Body of pancreas (tissue), 4 donors: ENCODE measurements around the gene OLFML1. TPM values are rescaled to one million over a fixed set of nuclear protein-coding genes. Genes with fewer than 3 reads are reported as not detected.

Experiments used
- ATAC-seq: fragments of 150-250 bp; one replicate; pipeline ENCODE4 v1.9.1; 2016
- DNase-seq, 4 donors: peaks; one replicate each; pipeline ENCODE4 v3.0.0-alpha.2; 2019
- H3K27ac ChIP-seq, 4 donors: fragments of 200-600 bp; sonication (generic); 1 replicate in 3 of 4; 2 replicates in 1 of 4; pipeline versions ENCODE4 v1.5.1 to v1.6.1; 2016 to 2019; ENCODE audit warnings: mild to moderate bottlenecking in 1 of 4, mixed read lengths in 1 of 4, moderate library complexity in 1 of 4
- H3K27me3 ChIP-seq, 2 donors: fragments of 200-600 bp; sonication (generic); one replicate each; pipeline ENCODE4 v1.6.0; 2016; ENCODE audit warnings: mild to moderate bottlenecking in 1 of 2
- H3K36me3 ChIP-seq, 2 donors: fragments of 200-600 bp; sonication (generic); replicated peaks in 1 of 2; 2 replicates each; pipeline ENCODE4 v1.5.1; 2016; ENCODE audit warnings: low read depth in 2 of 2; ENCODE audit not compliant: insufficient read depth in 1 of 2
- H3K4me1 ChIP-seq: fragments of 200-600 bp; sonication (generic); one replicate; pipeline ENCODE4 v1.6.0; 2016
- H3K4me3 ChIP-seq, 2 donors: fragments of 200-600 bp; sonication (generic); 1 replicate in 1 of 2; 2 replicates in 1 of 2; pipeline ENCODE4 v1.5.1; 2016 to 2019
- H3K9me3 ChIP-seq, 3 donors: fragments of 200-600 bp; sonication (generic); 1 replicate in 2 of 3; 2 replicates in 1 of 3; pipeline ENCODE4 v1.5.1; 2016
- POLR2A ChIP-seq, 3 donors: fragments of 450-650 bp; IDR thresholded peaks; one replicate each; pipeline ENCODE4 v1.6.1; 2016; ENCODE audit warnings: antibody characterized with exemption in 3 of 3, mild to moderate bottlenecking in 2 of 3
- WGBS, 2 donors: methylation state at CpG; one replicate each; pipeline ENCODE4 v1.1.5; 2017; 5-methylcytosine and 5-hydroxymethylcytosine counted together
- intact Hi-C: fragments of 100-400 bp; cut with DNase I; formaldehyde crosslinking; loops from one replicate; pipeline ENCODE4 v1.15.1; 2023
- total RNA-seq, 2 donors: library from RNA; depleted of rRNA; stranded (reverse); fragments of >200 nt; gene quantifications; one replicate each; pipeline ENCODE4 v1.1.0, GENCODE V29; 2016
- TF ChIP-seq, protein P1 (sequence below), 7 experiments: fragments of 450-650 bp in 4 of 7; fragments of 200-600 bp in 3 of 7; sonication (generic) in 3 of 7; IDR thresholded peaks; one replicate each; pipeline ENCODE4 v1.5.1; 2016 to 2019; ENCODE audit warnings: antibody characterized with exemption in 7 of 7

OLFML1 gene
- total RNA-seq, 2 donors from 2014 or later: 2.3 to 3.6 TPM

DNA sequence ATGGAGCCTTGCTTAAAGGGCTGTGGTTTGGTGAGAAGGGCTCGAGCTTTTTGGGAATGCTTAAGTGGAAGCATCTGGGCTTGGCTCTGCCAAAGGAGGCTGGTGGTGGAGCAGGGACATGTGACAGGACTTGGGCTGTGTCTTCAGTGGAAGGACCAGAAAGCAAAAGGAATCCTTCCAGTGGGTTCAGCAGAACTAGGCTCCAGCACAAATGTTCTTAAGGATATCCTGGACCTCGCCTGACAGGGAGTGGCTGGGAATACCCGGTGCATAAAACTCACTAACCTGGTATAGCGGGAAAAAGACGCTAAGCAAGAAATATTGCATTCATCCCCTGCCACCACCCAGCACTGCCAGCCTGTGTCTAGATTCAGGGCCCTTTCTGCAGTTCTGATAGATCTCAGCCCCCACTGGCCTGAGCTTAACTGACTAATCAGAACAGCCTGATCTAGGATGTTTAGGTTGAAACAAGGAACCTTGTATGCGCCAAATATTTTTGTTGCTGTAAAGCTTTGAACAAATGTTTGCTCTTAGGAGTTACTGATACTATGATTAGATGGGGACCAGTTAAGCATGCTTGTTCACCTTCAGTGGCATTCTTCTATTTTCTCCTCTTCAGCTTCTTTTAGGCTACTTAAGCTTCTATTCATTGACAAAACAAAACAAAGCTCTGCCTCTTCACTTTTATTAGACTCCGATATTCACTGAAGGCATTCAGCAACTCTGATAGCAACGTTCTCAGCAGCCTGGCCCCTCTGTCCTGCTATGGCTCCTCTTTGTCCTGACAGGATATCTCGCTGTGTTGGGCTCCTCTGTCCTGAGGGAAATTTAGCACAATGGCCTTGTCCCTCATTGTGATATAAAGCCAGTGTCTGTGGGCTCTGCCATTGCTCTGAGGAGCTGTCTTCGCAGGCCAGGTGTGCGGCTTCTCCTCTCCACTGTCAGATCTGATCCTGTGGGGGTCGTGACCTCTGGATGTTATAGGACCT is 53.5 kb downstream of the OLFML1 start:
- Histone ChIP-seq H3K27ac (no peak overlapping the region), H3K4me1 (peaks cover 4% of the 10 kb centered on the region), H3K27me3 (no peaks in the 10 kb centered on the region), H3K4me3 (no peak overlapping the region), H3K36me3 (no peaks in the 10 kb centered on the region), H3K9me3 (no peaks in the 10 kb centered on the region)
- 80 to 87% methylated on average over 12 of the region's 12 CpGs for WGBS, 2 donors
- intact Hi-C loops: no loop called here
- ATAC-seq: no peak
- TF ChIP-seq, protein P1, sequence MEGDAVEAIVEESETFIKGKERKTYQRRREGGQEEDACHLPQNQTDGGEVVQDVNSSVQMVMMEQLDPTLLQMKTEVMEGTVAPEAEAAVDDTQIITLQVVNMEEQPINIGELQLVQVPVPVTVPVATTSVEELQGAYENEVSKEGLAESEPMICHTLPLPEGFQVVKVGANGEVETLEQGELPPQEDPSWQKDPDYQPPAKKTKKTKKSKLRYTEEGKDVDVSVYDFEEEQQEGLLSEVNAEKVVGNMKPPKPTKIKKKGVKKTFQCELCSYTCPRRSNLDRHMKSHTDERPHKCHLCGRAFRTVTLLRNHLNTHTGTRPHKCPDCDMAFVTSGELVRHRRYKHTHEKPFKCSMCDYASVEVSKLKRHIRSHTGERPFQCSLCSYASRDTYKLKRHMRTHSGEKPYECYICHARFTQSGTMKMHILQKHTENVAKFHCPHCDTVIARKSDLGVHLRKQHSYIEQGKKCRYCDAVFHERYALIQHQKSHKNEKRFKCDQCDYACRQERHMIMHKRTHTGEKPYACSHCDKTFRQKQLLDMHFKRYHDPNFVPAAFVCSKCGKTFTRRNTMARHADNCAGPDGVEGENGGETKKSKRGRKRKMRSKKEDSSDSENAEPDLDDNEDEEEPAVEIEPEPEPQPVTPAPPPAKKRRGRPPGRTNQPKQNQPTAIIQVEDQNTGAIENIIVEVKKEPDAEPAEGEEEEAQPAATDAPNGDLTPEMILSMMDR (IDR thresholded peaks at IDR 0.05): no peak
- no peak for TF ChIP-seq POLR2A (IDR thresholded peaks at IDR 0.05)
- no peak for DNase-seq

DNA sequence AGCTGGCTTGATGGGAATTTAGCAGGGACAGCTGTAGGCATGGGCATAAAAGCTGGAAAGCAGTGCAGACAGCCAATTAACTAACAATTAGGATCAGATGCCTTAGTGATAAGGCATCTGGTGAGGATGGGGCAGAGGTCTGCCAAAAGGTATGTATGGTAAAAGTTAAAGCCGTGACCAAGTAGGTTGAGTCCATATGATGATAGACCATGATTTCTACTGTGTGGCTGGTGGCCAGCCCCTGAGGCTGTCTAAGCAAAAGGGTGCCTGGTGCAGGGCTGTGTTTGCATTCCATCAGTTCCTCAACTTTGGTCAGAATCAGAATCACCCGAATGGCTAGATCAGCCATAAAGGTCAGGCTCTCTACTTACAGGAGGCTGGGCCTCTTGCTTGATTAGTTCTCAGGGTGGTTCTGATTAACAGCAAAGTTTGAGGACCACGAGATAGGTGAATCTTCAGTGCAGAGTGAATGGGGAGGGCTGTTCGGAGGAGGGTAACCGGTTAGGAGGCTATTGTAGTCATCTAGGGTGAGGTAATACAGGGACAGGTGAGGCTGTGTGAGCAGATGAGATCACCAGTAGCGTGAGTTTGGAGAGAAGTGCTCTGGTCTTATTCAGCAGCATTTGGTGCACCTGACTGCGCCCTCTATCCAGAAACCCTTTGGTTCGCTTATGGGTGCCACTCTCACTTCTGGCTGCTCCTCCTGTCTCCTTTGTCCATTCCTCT is 55.7 kb downstream of the OLFML1 start:
- DNase-seq: no peak
- WGBS, 2 donors: 82 to 89% methylated on average over 8 of the region's 8 CpGs
- no peaks in the 10 kb centered on the region for H3K36me3 ChIP-seq
- no peak overlapping the region for H3K4me3 ChIP-seq
- ATAC-seq: no peak
- no peak overlapping the region for H3K27ac ChIP-seq
- H3K27me3 ChIP-seq: no peaks in the 10 kb centered on the region
- intact Hi-C loops: no loop called here
- no peaks in the 10 kb centered on the region for H3K9me3 ChIP-seq
- no peaks in the 10 kb centered on the region for H3K4me1 ChIP-seq
- no peak for TF ChIP-seq POLR2A (IDR thresholded peaks at IDR 0.05)
- TF ChIP-seq, protein P1 (IDR thresholded peaks at IDR 0.05): no peak

- WGBS, 2 donors: 86 to 100% methylated on average over 1 of the region's 1 CpG
- H3K4me3 ChIP-seq: no peak overlapping the region
- no peaks in the 10 kb centered on the region for H3K36me3 ChIP-seq
- H3K27me3 ChIP-seq: no peaks in the 10 kb centered on the region
- TF ChIP-seq, protein P1 (IDR thresholded peaks at IDR 0.05): no peak
- no peak for TF ChIP-seq POLR2A (IDR thresholded peaks at IDR 0.05)
- ATAC-seq (no peak), DNase-seq (no peak)
- no peaks in the 10 kb centered on the region for H3K4me1 ChIP-seq
- intact Hi-C loops: no loop called here
- H3K27ac ChIP-seq: no peak overlapping the region
- no peaks in the 10 kb centered on the region for H3K9me3 ChIP-seq
These were observed 58.0 kb downstream of the OLFML1 start for GRCh38 chr11:7543302-7543701.

DNA sequence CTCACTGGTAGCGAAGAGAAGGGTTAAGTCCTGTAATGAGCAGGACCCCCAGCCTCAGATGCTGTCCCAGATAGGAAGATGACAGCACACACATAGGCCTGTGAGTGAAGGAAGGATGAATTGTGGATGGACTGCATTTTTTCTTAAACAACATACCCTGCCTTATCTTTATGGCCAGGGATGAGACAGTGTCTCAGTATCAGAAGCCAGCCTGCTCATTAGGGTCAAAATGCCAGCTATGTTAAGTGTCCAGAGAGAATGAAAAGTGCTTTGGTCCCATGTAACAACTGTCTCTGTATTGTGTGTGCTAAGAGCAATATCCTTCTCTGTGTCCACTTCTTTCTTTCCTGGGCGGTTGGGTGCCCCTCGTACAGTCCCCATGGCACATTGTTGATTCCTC is 58.7 kb downstream of the OLFML1 start:
- no peaks in the 10 kb centered on the region for H3K4me1 ChIP-seq
- ATAC-seq (no peak), DNase-seq (no peak)
- H3K36me3 ChIP-seq: no peaks in the 10 kb centered on the region
- no peak overlapping the region for H3K27ac ChIP-seq
- H3K4me3 ChIP-seq: no peak overlapping the region
- intact Hi-C loops: no loop called here
- no peaks in the 10 kb centered on the region for H3K9me3 ChIP-seq
- TF ChIP-seq, protein P1 (IDR thresholded peaks at IDR 0.05): no peak
- no peak for TF ChIP-seq POLR2A (IDR thresholded peaks at IDR 0.05)
- H3K27me3 ChIP-seq: no peaks in the 10 kb centered on the region
- 80 to 94% methylated on average over 3 of the region's 3 CpGs for WGBS, 2 donors
